NCI-H82 treated with DMSO at 0.1 percent for 48 hours (cell line): Measurements from ENCODE around the gene ARHGEF10L.
A peak's percentile ranks its signal among the peaks of the same experiment; 100 is the strongest.

Source experiments
- DNase-seq: peaks from one replicate; lab custom pipeline; 2025; ENCODE audit not compliant: unreplicated experiment; lab: John Stamatoyannopoulos, UW

ARHGEF10L gene

GRCh38 chr1:17568014-17568900 lies 28.8 kb downstream of the ARHGEF10L start:
- DNase-seq, result no peak

GRCh38 chr1:17569200-17570139 lies 30.0 kb downstream of the ARHGEF10L start:
- no peak for DNase-seq

- DNase-seq, result no peak
Measured at GRCh38 chr1:17570228-17570627, 30.7 kb downstream of the ARHGEF10L start.

- DNase-seq, result no peak
Measured at GRCh38 chr1:17572264-17572985, 32.9 kb downstream of the ARHGEF10L start.

GRCh38 chr1:17573518-17574041 lies 34.1 kb downstream of the ARHGEF10L start:
- DNase-seq, result no peak

- no peak for DNase-seq
Measured at GRCh38 chr1:17574516-17574915, 35.0 kb downstream of the ARHGEF10L start.

GRCh38 chr1:17575797-17576518 lies 36.5 kb downstream of the ARHGEF10L start:
- no peak for DNase-seq

GRCh38 chr1:17576519-17576853 lies 37.0 kb downstream of the ARHGEF10L start:
- no peak for DNase-seq

GRCh38 chr1:17577907-17578297 lies 38.4 kb downstream of the ARHGEF10L start:
- DNase-seq, result no peak

GRCh38 chr1:17579951-17580939 lies 40.7 kb downstream of the ARHGEF10L start:
- no peak for DNase-seq

- no peak for DNase-seq
Measured at GRCh38 chr1:17581389-17582123, 42.1 kb downstream of the ARHGEF10L start.

GRCh38 chr1:17582124-17582774 lies 42.8 kb downstream of the ARHGEF10L start:
- DNase-seq, result no peak

- no peak for DNase-seq
Measured at GRCh38 chr1:17584539-17584938, 45.0 kb downstream of the ARHGEF10L start.

GRCh38 chr1:17585266-17585987 lies 45.9 kb downstream of the ARHGEF10L start:
- peak; percentile 81 for DNase-seq

- no peak for DNase-seq
Measured at GRCh38 chr1:17586172-17586964, 46.9 kb downstream of the ARHGEF10L start.

- no peak for DNase-seq
Measured at GRCh38 chr1:17587693-17588047, 48.2 kb downstream of the ARHGEF10L start.
